Coronary artery (tissue), 2 donors: ENCODE data around the gene ZNF268.
"Not testable (repeated sequence)": the region's sequence is repeated elsewhere in the genome, so short reads cannot be mapped to it uniquely, and the experiment has no call there.

Source experiments
- DNase-seq: peaks from one replicate; pipeline ENCODE4 v3.0.0-alpha.2; 2017; ENCODE audit warnings: low spot score
- H3K27ac ChIP-seq, 2 donors: fragments of 200-600 bp; sonication (generic); one replicate each; pipeline ENCODE4 v1.5.1; 2016 to 2019
- H3K4me3 ChIP-seq: fragments of 200-600 bp; sonication (generic); 2 replicates; pipeline ENCODE4 v1.5.1; 2016; ENCODE audit warnings: mild to moderate bottlenecking, moderate library complexity
- TF ChIP-seq, protein P1 (sequence below): fragments of 200-600 bp; sonication (generic); IDR thresholded peaks from one replicate; pipeline ENCODE4 v1.5.1; 2019; ENCODE audit warnings: antibody characterized with exemption

Gene ZNF268

DNA sequence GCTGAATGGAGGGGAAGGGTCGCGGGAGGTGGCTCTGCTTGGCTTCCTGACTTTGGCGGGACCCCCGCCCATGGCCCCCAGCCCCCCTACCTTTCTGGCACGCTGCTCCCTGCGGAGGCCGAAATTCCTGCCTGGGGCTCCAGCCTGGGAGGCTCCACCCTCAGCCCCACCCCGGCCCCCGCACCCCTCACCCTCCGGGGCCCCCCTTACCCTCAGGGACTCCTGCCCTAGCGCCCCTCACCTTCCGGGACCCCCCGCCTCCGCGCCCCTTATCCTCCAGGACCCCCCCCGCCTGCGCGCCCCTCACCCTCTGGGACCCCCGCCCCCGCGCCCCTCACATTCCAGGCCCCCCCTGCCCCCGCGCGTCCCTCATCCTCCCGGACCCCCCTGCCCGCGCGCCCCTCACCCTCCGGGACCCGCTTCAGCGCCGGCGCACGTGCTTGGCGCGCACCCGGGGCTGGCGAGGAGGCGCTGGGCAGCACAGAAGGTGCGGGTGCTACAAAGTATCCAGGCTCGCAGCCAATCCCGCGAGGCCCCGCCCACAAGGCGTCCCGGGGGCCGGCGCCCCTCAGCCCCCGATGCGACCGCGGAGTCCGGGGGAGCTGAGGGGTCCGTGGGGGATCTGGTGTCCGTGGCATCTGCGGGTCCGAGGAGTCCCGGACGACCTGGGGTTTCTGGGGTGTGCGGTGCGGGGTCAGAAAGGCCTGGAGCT is 54.3 kb downstream of the ZNF268 start, which contains the start of gene ANHX:
Gene ANHX (minus strand): TSS at position 477 of the 712 bp plus-strand sequence. CDS start 1,521 bp downstream, outside the sequence.
- H3K4me3 ChIP-seq: no peak within 1 kb of the TSS
- TF ChIP-seq, protein P1, sequence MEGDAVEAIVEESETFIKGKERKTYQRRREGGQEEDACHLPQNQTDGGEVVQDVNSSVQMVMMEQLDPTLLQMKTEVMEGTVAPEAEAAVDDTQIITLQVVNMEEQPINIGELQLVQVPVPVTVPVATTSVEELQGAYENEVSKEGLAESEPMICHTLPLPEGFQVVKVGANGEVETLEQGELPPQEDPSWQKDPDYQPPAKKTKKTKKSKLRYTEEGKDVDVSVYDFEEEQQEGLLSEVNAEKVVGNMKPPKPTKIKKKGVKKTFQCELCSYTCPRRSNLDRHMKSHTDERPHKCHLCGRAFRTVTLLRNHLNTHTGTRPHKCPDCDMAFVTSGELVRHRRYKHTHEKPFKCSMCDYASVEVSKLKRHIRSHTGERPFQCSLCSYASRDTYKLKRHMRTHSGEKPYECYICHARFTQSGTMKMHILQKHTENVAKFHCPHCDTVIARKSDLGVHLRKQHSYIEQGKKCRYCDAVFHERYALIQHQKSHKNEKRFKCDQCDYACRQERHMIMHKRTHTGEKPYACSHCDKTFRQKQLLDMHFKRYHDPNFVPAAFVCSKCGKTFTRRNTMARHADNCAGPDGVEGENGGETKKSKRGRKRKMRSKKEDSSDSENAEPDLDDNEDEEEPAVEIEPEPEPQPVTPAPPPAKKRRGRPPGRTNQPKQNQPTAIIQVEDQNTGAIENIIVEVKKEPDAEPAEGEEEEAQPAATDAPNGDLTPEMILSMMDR: no peak
- H3K27ac ChIP-seq: no peak within 1 kb of the TSS
- no peak for DNase-seq

DNA sequence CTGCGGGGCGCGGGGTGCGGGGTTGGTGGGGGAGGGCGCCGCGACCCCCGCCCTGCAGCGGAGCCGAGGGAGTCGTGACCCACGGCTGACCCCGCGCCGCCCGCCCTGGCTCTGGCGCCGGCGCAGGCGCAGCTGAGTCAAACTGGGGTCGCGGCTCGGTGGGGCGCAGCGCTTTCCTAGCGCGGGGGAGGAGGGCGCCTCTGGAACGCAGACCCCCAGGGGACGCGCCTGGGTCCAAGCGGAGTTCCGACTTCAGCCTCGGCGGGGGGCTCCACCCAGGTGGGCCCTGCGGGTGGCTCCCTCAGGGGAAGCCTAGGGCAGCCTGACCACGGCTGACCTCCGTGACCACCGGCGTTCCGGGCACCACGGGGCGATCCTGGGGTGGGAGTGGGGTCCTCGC is 54.8 kb downstream of the ZNF268 start:
- Histone ChIP-seq H3K27ac (no peak overlapping the region), H3K4me3 (no peak overlapping the region)
- no peak for DNase-seq
- TF ChIP-seq, protein P1: no peak

DNA sequence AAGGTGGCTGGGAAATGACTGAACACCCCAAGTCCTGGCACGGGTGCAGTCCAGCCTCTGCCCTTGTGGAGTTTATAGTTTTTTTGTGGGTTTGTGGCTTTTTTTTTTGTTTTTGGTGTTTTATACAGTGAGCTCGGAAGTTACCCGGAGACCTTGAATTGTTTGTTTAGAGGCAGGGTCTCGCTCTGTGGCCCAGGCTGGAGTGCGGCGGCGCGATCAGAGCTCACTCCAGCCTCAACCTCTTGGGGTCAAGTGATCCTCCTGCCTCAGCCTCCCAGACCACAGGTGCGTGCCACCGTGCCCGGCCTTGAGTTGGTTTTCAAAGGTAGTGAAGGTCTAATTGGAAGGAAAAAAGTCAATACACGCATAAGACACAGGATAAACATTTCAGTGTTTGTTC is 55.3 kb downstream of the ZNF268 start:
- no peak for DNase-seq
- TF ChIP-seq, protein P1: no peak
- Histone ChIP-seq H3K27ac (no peak overlapping the region), H3K4me3 (no peak overlapping the region)

DNA sequence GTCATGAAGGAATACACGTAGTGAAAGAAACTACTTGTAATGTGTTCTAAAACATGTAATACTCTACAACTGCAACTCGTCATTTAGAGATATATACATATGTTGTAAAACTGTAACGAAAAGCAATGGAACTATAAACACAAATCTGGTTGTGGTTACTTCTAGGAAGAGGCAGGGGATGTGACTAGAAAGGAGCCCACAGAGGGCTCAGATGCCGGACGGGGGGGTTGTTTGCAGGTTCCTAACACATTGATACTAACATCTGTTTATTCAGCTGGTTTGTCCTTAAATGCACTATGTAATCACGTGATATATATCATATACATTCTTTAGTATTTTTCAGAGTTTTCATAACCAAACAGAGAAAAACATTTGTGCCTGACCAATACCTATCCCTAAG is 70.4 kb downstream of the ZNF268 start:
- no peak overlapping the region for H3K4me3 ChIP-seq
- no peak overlapping the region for H3K27ac ChIP-seq
- TF ChIP-seq, protein P1: no peak
- DNase-seq: no peak

DNA sequence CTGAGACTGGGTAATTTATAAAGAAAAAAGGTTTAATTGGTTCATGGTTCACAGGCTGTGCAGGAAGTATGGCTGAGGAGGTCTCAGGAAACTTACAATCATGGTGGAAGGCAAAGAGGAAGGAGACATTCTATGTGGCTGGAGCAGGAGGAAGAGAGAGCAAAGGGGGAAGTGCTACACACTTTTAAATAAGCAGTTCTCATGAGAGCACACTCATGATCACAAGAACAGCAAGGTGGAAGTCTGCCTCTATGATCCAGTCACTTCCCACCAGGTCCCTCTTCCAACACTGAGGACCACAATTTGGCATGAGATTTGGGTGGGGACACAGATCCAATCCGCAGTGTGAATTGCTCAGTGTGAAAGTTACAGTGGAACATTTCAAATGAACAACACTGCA is 74.5 kb downstream of the ZNF268 start:
- not testable (repeated sequence) for H3K27ac ChIP-seq, DNase-seq, H3K4me3 ChIP-seq

DNA sequence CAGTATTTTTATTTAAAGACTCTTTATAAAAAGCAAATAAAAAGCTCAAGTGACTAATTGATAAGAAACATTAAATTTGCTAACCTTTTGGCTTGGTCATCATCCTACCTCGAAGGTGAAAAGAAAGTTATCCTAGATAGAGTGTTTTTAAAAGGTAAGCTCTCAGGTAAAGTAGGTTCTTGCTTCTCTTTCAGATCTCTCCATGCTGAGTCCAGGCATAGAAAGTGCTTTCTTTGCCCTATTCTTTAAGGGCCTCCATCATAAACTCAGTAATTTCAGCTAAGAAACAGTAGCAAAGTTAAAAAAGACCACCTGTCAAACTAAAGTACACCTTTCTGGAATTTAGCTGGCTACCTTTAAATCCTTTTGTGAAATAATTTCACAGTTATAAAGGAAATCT is 75.0 kb downstream of the ZNF268 start:
- DNase-seq: no peak
- TF ChIP-seq, protein P1: no peak
- H3K27ac ChIP-seq: no peak overlapping the region
- no peak overlapping the region for H3K4me3 ChIP-seq

DNA sequence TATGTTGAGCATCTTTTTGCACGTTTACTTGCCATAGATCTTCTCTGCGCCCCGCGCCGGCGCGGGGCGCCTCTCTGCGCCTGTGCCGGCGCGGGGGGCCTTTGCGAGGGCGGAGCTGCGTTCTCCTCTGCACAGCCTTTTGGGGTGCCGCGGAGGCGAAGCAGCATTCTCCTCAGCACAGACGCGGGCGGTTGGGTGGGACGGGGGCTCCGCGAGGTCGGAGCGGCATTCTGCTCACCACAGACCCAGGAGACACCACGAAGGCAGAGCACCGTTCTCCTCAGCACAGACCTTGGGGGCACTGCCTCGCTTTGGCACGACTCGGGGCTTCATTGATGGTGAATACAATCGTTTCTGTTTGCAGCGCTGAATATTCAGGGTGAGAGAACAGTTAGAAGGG is 82.9 kb downstream of the ZNF268 start:
- H3K27ac ChIP-seq: no peak overlapping the region
- DNase-seq: peak; percentile 71
- no peak overlapping the region for H3K4me3 ChIP-seq
- TF ChIP-seq, protein P1: no peak
